Immature natural killer cell (primary cell): Measurements from ENCODE around the gene ARID5B. TPM values are rescaled to one million over a fixed set of nuclear protein-coding genes. Genes with fewer than 3 reads are reported as not detected.

ENCODE experiments used
- DNase-seq, 3 donors: peaks; one replicate each; pipeline ENCODE4 v3.0.0; 2022; ENCODE audit warnings: mixed read lengths in 1 of 3
- H3K27ac Mint-ChIP-seq, 6 donors: one replicate each; pipeline ENCODE4 v1.8.0; 2020; ENCODE audit warnings: mixed read lengths in 6 of 6, mild to moderate bottlenecking in 5 of 6, inconsistent platforms in 4 of 6, moderate library complexity in 3 of 6
- H3K27me3 Mint-ChIP-seq, 3 donors: one replicate each; pipeline ENCODE4 v1.8.0; 2020 to 2021; ENCODE audit warnings: low read depth in 3 of 3, mild to moderate bottlenecking in 3 of 3, mixed read lengths in 3 of 3, moderate library complexity in 3 of 3, inconsistent platforms in 1 of 3
- H3K36me3 Mint-ChIP-seq, 3 donors: one replicate each; pipeline ENCODE4 v1.8.0; 2020; ENCODE audit warnings: mixed read lengths in 3 of 3, inconsistent platforms in 2 of 3, mild to moderate bottlenecking in 2 of 3
- H3K4me1 Mint-ChIP-seq, 2 donors: one replicate each; pipeline ENCODE4 v1.8.0; 2020; ENCODE audit warnings: inconsistent platforms in 2 of 2, mild to moderate bottlenecking in 2 of 2, mixed read lengths in 2 of 2, moderate library complexity in 1 of 2
- H3K4me3 Mint-ChIP-seq, 5 donors: one replicate each; pipeline ENCODE4 v1.8.0; 2020; ENCODE audit warnings: mild to moderate bottlenecking in 5 of 5, mixed read lengths in 5 of 5, inconsistent platforms in 3 of 5, moderate library complexity in 3 of 5
- H3K9me3 Mint-ChIP-seq, 6 donors: one replicate each; pipeline ENCODE4 v1.8.0; 2020; ENCODE audit warnings: mild to moderate bottlenecking in 6 of 6, mixed read lengths in 6 of 6, inconsistent platforms in 4 of 6, moderate library complexity in 3 of 6
- polyA plus RNA-seq, 3 donors: library from polyadenylated mRNA; unstranded; fragments of 300-500 nt; fragmentation: Illumina TruSeq; gene quantifications; one replicate each; pipeline ENCODE4 v1.2.3, GENCODE V29; 2021

Gene ARID5B
- polyA plus RNA-seq, 3 donors from 2014 or later, result 12.2 to 35.3 (median 22.1) TPM

DNA sequence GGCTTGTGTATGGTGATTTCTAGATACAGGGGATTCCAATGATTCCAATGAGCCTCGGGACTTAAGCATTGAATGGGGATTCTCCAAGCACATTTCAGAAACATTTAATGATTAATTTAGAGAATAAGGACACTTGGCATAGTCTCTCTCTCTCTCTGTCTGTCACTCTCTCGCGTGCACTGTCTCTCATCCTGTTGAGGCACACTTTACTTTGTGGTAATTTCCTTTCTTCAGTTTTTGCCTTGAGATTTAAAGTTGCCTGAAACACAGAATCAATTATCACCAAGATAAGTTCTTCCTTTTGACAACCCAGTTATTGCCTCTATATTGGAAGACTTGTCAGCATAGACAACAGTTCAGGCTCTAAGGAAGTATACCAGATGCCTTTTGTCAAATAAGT lies 131.6 kb downstream of the ARID5B start:
- H3K9me3 Mint-ChIP-seq, result no peaks in the 10 kb centered on the region
- H3K4me1 Mint-ChIP-seq, result peaks cover 15 to 55% of the 10 kb centered on the region in 2 donors
- H3K27ac Mint-ChIP-seq, result peak overlapping the region in 4 of 6 donors; percentile 17 to 59 (median 38)
- H3K36me3 Mint-ChIP-seq, result peaks cover 0 to 12% (median 0%) of the 10 kb centered on the region in 3 donors
- no peak overlapping the region for H3K4me3 Mint-ChIP-seq
- DNase-seq, result no peak
- H3K27me3 Mint-ChIP-seq, result peaks cover 0 to 4% (median 2%) of the 10 kb centered on the region in 3 donors

DNA sequence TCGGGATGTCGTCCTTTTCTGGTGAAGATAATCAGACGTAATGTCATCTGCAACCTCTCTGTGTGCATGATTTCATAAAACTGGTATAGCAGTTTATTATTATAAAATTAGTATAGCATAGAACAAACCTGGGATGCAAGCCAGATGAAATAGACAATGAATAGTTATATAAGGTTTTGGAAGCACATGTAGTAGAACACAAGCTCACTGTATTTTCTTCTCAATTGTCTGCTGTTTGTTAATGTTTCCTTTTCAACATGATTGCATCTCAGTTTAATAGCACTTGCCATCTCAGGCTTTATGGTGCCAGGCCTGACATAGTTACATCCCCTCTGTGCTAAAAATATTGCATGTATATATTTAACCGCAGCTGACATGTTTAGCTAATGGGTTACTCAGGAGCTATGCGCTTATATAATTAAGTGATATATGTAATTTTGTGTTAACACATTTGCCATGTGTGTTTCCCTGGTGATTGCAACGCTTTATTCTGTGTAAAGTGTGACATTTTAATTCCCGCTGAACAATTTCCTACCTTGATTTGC lies 132.7 kb downstream of the ARID5B start:
- peaks cover 0 to 4% (median 2%) of the 10 kb centered on the region in 3 donors for H3K27me3 Mint-ChIP-seq
- no peaks in the 10 kb centered on the region for H3K9me3 Mint-ChIP-seq
- H3K4me3 Mint-ChIP-seq, result no peak overlapping the region
- no peak for DNase-seq
- peaks cover 23 to 62% of the 10 kb centered on the region in 2 donors for H3K4me1 Mint-ChIP-seq
- H3K36me3 Mint-ChIP-seq, result peaks cover 0 to 12% (median 0%) of the 10 kb centered on the region in 3 donors
- H3K27ac Mint-ChIP-seq, result no peak overlapping the region

DNA sequence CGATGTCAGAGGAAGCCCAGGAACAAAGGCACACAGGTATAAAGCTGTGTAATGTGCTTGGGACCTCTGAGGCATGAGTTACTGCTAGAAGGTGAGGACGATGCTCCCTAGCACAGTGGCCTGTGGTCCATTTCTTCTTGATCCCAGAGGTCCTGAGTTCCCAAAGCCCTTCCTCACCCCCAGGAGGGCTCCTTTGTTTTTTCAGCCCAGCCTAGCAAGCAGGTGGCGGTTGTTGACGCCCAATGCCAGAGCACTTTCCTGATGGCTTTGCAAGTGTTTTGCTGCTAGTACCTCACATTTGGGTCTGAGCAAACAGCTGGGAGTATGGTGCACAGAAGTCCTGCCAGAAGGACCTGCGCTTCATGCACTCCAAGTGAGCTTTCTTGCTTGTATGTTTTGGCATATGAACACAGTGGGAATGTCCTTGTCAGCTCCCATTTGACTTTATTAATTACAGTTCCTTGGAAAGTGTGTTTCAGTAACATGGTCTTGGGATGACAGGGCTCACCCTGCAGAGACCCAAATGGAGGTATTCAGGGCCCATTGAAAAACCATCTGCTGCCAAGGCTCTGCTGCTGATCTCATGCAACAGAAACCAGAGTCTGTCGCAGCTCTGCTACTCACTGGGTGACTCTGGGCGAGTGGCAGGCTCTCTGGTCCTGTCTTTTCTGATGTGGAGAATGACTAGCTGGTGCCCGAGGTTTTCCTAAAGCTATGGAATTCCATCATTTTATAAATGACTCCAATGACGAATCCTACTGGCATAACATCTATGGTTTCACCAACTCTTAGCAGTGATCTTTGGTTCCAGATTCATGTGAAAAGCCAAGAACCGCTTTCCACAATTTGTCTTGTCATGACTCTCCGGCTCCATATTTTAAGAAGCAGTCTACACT lies 134.9 kb downstream of the ARID5B start:
- peaks cover 0 to 2% (median 0%) of the 10 kb centered on the region in 3 donors for H3K27me3 Mint-ChIP-seq
- H3K27ac Mint-ChIP-seq, result peak overlapping the region in 3 of 6 donors; percentile 28 to 85 (median 41)
- no peaks in the 10 kb centered on the region for H3K9me3 Mint-ChIP-seq
- peaks cover 25 to 58% of the 10 kb centered on the region in 2 donors for H3K4me1 Mint-ChIP-seq
- no peak for DNase-seq
- no peak overlapping the region for H3K4me3 Mint-ChIP-seq
- peaks cover 0 to 6% (median 0%) of the 10 kb centered on the region in 3 donors for H3K36me3 Mint-ChIP-seq

DNA sequence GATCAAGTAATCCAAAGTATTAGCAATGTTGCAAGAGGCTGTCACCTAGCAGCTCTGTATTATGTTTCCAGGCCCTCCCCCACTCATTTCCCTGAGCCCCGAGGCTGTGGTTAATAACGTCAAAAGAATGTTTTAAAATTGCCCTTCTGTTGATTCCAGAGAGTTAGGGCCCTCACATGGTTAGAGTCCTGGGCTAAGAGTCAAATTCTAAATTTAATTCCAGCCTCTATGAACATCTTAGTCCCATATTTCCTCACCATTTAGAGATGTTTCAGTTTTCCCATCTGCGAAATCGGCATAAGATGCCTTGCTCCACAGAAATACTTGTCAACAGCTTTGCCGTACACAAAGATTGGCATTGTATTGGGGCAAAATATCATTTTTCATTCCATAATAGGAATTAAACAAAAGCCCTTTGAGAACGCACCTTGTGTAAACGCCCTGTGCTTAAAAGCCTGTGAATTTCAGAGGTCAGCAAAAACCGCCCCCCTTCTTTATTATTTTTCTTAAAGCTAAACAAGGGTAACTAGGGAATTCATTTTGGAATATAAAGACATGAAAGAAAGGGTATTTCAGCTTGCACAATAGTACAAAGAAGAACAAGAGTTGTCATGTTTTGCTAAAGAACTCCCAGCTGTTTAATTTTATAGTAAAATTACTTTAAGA lies 135.8 kb downstream of the ARID5B start:
- H3K36me3 Mint-ChIP-seq, result peaks cover 0 to 6% (median 0%) of the 10 kb centered on the region in 3 donors
- H3K4me3 Mint-ChIP-seq, result no peak overlapping the region
- peaks cover 25 to 65% of the 10 kb centered on the region in 2 donors for H3K4me1 Mint-ChIP-seq
- peaks cover 0 to 2% (median 0%) of the 10 kb centered on the region in 3 donors for H3K27me3 Mint-ChIP-seq
- H3K9me3 Mint-ChIP-seq, result no peaks in the 10 kb centered on the region
- no peak for DNase-seq
- peak overlapping the region in 4 of 6 donors; percentile 8 to 48 (median 34) for H3K27ac Mint-ChIP-seq

DNA sequence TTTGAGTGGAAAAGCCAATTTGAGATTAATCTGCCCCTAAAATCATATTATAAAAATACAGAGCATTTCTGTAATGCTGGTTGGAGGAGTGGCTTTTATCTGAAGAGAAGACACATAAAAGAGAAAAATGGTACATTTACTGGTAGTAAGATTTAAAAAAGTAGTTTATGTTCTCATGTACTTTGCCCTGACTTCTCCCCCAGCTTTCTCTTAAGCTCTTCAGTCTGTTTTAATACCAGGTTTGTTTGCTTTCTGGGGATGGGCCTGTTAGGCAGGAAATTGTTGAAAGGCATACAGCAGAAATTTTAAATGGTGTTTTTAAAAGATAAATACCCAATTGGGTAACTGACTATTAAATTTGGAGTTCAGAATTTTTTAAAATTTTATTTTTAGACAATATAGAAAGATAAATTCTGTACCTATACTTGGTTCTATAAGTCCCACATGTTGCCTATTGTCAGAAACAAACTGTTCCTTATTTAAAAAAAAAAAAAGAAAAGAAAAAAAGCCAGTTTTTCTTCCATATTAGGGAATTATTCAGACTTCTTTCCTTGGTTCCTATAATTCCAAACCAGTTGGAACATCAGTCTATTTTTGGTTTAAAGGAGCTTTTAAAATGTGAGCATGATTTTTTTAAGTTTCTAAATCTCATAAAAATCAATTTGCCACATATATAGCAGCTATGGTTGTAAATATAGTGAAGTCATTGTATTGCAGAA lies 136.6 kb downstream of the ARID5B start:
- DNase-seq, result no peak
- Mint-ChIP-seq H3K9me3 (no peaks in the 10 kb centered on the region), H3K4me3 (peak overlapping the region in 2 of 5 donors; percentile 50 to 63), H3K27ac (peak overlapping the region in 4 of 6 donors; percentile 2 to 64 (median 53)), H3K27me3 (peaks cover 0 to 2% (median 0%) of the 10 kb centered on the region in 3 donors), H3K4me1 (peaks cover 23 to 60% of the 10 kb centered on the region in 2 donors), H3K36me3 (peaks cover 0 to 3% (median 0%) of the 10 kb centered on the region in 3 donors)

DNA sequence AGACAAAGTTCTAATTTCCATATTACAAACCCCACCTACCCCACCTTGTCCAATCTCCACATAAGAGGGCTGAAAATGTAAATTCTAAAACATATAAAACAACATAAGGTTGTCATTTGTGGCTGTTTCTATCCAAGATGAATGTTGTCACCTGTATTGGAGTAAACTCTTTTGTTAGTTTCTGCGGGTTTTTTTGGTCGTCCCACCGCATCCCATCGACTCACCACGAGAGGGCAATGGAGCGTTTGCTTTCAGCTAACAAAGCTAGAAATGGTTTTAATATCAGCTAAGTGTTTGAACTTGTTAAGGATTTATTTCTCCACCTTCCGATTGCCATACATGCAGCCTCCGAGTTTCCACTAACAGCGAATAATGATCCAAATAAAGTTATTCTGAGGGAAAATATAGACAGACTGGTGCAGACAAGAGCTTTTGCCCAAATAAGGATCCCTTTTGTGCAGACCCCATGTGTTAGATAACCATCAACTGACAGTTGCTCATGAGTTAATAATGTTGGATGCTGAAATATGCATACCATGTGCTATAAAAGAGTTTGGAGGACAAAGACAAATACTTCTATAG lies 137.2 kb downstream of the ARID5B start:
- Mint-ChIP-seq H3K27me3 (no peaks in the 10 kb centered on the region), H3K36me3 (no peaks in the 10 kb centered on the region), H3K4me3 (peak overlapping the region; percentile 19 to 63 (median 48)), H3K27ac (peak overlapping the region in 4 of 6 donors; percentile 2 to 64 (median 42)), H3K9me3 (no peaks in the 10 kb centered on the region), H3K4me1 (peaks cover 22 to 60% of the 10 kb centered on the region in 2 donors)
- peak; percentile 54 to 67 (median 60) for DNase-seq

DNA sequence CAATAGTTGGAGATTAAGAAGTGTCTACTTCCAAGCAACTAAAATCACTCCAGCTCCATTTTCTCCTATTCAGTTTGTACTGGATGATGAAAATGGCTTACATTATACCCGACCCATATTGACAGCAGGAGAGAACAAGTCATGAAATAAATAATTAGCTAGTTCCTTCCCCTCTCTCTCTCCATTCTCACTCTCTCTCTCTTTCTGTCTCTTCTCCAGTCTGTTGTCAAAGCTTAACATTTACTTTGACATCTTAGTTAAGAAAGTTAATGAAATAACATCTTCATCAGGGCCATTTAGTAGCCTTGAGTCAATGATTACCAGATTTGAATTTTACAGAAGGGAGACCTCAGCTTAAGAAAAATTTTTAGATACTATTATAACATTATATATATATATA lies 138.5 kb downstream of the ARID5B start:
- Mint-ChIP-seq H3K36me3 (no peaks in the 10 kb centered on the region), H3K27me3 (no peaks in the 10 kb centered on the region), H3K4me3 (no peak overlapping the region), H3K9me3 (no peaks in the 10 kb centered on the region), H3K27ac (no peak overlapping the region), H3K4me1 (peaks cover 23 to 56% of the 10 kb centered on the region in 2 donors)
- DNase-seq, result no peak

DNA sequence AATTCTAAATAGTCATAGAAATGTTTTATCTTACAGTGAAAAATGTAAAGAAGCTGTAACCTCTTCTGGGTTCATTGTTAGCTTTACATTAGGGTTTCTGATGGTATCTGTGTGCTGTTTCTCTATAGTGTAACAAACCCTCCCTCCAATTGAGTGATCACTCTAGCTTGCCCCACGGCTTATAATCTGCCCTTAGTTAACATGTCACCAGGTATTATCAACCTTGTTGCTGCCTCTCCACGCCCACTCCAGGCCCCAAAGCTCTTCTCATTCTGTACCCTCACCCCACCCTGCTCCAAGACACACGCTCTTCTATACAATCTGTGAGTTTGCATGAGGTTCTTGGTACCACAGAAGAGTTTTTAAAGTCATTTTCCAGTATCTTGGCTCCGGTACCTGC lies 139.4 kb downstream of the ARID5B start:
- Mint-ChIP-seq H3K9me3 (no peaks in the 10 kb centered on the region), H3K4me3 (no peak overlapping the region), H3K27ac (peak overlapping the region in 1 of 6 donors; percentile 43), H3K4me1 (peaks cover 30 to 62% of the 10 kb centered on the region in 2 donors), H3K36me3 (peaks cover 0 to 4% (median 2%) of the 10 kb centered on the region in 3 donors), H3K27me3 (peaks cover 0 to under 1% (median 0%) of the 10 kb centered on the region in 3 donors)
- DNase-seq, result no peak

DNA sequence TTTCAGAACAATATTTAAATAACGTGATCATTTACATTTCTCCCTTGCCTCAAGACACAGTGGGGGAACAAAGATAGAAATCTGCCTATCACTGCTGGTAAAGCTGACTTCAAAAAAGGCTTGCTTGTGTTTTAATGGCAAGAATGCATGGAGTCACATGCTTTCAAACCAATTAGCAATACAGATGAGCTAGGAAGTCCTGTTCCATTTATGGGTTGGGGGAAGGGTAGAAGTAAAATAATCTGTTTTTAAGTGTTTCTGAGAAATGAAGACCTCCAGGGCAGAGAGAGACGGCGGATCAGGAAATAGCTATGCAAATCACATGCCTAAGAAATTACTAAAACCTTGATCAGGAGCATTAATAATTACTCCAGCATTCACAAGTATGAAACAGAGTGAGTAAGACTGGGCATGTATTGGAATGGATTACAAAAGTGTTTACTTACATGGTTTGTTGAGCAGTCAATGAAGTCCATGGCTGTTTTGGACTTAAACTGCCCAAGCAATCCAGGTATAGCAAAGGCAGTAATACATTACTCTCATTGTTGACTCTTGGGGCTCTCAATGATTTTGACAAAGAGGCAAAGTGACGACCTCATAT lies 142.0 kb downstream of the ARID5B start:
- Mint-ChIP-seq H3K27ac (peak overlapping the region in 2 of 6 donors; percentile 1 to 10), H3K9me3 (no peaks in the 10 kb centered on the region), H3K36me3 (peaks cover 0 to 4% (median 3%) of the 10 kb centered on the region in 3 donors), H3K27me3 (peaks cover 0 to 2% (median 2%) of the 10 kb centered on the region in 3 donors), H3K4me1 (peaks cover 55 to 80% of the 10 kb centered on the region in 2 donors), H3K4me3 (no peak overlapping the region)
- DNase-seq, result no peak

DNA sequence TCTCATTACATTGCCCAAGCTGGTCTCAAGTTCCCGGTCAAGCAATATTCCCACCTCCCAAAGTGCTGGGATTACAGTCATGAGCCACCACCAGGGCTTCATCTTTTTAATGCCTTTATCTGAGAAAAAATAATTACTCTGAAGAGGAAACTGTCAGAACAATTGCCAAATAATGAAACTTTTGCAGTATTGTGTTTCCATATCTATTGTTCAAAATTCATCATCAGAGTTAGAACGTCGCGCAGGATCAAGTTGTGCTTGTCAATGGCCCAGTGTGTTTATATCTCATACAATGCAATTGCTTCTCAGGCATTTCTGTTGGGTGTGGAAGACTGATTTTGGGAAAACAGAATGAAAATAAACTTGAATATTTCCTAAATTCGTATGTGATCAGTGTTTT lies 143.1 kb downstream of the ARID5B start:
- no peaks in the 10 kb centered on the region for H3K9me3 Mint-ChIP-seq
- peak overlapping the region in 2 of 6 donors; percentile 46 for H3K27ac Mint-ChIP-seq
- DNase-seq, result no peak
- H3K36me3 Mint-ChIP-seq, result peaks cover 0 to 4% (median 3%) of the 10 kb centered on the region in 3 donors
- peak overlapping the region in 1 of 5 donors; percentile 3 for H3K4me3 Mint-ChIP-seq
- H3K27me3 Mint-ChIP-seq, result peaks cover 0 to 2% (median 2%) of the 10 kb centered on the region in 3 donors
- peaks cover 55 to 80% of the 10 kb centered on the region in 2 donors for H3K4me1 Mint-ChIP-seq

DNA sequence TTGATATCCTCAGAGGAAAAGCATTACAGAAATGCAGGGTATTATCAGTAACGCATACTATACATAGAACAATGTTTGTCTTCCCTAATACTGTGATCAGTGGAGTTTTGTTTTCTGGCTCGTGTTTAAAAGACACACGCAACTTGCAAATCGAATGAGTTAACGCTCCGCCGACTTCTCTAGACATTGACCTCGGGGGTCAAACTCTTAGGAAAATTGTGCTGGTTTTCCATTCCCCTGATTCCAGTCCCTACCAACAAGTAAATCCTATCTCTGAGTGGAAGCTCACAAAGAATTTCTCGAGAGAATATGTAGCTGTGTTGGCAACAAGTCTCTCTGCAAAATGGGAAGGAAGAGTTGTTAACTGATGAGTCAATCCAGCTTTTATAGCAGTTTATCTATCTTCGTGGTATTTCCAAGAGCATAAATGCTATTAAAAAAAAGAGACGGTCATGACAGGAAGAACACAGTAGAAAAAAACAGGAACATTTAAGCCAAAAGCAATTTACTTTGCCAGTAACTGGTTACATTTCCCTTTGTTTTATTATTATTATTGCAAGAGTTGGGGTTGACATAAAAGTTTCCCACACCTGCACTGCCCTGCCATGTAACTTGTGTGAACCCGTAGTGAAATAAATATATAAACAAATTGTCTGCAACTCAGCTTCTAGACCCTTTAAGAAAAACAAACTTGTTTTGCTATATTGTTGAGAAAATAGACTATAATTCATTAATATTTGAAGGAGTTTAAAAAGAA lies 144.4 kb downstream of the ARID5B start:
- H3K4me1 Mint-ChIP-seq, result peaks cover 68 to 86% of the 10 kb centered on the region in 2 donors
- no peak for DNase-seq
- peak overlapping the region; percentile 48 to 91 (median 60) for H3K4me3 Mint-ChIP-seq
- H3K27me3 Mint-ChIP-seq, result peaks cover 0 to 2% (median 2%) of the 10 kb centered on the region in 3 donors
- peak overlapping the region; percentile 70 to 98 (median 88) for H3K27ac Mint-ChIP-seq
- no peaks in the 10 kb centered on the region for H3K9me3 Mint-ChIP-seq
- H3K36me3 Mint-ChIP-seq, result peaks cover 0 to 4% (median 3%) of the 10 kb centered on the region in 3 donors
